Measurements from ENCODE around the gene EPB42.
A peak's percentile ranks its signal among the peaks of the same experiment; 100 is the strongest.
"Not testable (repeated sequence)": the region's sequence is repeated elsewhere in the genome, so short reads cannot be mapped to it uniquely, and the experiment has no call there.

EPB42 gene

DNA sequence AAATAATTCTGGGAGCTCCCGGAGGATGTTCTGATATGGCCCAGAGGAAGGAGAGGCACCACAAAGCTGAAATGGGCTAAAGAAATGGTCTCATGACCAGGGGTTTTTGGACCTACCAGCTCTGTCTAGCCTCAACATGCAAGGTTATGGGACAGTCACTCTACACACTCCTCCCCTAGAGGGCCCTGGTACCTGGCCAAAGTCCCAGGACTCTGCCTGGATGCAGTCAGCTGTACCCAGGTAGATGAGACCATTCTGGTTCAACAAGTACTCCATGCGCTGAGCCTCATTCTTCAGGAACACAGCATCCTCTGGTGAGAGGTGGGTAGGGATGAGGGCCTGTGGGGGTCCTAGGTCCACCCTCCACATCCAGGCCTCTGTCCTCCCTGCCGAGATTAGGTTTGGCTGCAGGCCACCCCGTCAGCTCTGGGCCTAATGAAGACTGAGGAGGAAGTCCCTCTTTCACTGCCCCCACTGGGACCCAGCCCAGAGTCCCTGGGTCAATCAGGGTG, 9.5 kb downstream of the EPB42 start:
- DNase-seq: no peak

DNA sequence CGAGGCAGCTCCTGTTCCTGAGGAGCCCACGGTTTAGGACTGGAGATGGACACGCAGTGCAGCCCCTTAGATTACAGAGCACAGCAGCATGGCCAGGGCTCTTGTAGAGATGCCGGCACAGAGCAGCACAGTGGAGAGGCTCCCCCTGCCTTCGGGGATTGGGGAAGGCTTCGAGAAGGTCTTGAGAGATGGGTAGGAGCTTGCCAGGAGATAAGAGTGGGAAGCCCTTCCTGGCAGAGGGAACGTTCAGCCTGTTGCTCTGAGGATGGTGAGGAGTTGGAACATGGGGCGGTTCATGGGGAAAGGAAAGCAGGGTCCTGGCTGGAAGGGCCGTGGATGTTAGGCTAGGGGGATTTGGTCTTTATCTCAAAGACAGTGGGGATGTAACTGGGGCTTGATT, 10.0 kb downstream of the EPB42 start:
- no peak for DNase-seq

DNA sequence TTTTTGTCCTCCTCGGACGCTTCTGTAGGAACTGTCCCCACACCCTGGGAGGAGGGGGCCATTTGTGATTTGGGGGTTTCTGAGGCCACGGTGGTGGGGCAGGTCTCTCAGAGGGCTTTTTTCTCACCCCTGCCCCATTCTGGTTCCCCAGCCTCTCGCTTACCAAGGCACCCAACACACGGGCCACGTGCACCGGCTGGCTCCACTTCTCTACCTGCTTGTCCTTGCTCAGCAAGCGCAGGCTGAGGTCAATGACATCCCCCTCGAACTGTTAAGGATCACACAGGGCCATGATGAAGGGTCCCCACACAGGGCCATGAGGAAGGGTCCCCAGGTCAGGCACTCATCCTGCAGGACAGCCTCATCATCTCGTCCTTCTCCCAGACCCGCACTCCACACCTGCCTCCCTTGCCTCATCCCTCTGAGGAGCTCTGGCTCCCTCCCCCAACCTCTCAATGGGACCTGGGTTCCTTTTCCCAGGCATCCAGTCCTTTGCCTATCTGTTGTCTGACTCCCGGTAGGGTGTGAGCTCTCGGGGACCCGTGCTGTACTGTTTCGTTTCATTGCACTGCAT, 10.6 kb downstream of the EPB42 start:
- DNase-seq: no peak

DNA sequence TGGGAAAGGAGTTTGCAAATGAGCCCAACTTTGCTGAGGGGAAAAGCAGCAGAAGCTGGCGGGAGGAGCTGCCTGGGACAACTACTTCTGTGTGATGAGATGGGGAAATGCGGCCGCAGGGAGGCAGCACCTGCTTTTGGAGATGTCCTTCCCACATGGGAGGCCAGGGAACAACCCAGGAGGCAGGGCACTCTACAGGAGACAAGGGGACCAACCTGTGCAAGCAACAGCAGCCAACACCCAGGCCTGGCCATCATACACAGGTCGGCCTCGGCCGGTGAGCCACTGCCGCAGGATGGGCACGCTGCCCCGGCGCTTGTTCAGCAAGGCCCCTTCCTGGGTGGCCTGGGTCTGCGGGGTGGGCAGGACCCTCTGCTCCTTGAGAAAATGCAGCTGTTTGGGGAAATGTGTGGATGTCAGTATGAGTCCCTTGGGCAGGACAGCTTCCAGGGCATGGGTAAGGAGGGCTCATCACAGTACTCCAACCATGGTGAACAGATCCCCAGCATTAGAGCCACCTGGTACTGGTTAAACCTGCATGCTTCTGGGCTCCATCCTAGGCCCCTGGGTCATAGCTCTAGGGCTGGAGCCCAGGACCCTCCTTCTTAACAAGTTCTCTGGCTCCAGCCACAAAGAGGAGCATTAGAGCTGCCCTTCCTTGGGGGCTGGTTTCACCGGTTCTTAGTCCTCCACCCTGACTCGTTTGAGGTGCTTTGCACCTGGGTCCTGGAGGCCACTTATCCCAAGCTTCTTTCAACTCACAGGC, 11.6 kb downstream of the EPB42 start:
- DNase-seq: no peak

DNA sequence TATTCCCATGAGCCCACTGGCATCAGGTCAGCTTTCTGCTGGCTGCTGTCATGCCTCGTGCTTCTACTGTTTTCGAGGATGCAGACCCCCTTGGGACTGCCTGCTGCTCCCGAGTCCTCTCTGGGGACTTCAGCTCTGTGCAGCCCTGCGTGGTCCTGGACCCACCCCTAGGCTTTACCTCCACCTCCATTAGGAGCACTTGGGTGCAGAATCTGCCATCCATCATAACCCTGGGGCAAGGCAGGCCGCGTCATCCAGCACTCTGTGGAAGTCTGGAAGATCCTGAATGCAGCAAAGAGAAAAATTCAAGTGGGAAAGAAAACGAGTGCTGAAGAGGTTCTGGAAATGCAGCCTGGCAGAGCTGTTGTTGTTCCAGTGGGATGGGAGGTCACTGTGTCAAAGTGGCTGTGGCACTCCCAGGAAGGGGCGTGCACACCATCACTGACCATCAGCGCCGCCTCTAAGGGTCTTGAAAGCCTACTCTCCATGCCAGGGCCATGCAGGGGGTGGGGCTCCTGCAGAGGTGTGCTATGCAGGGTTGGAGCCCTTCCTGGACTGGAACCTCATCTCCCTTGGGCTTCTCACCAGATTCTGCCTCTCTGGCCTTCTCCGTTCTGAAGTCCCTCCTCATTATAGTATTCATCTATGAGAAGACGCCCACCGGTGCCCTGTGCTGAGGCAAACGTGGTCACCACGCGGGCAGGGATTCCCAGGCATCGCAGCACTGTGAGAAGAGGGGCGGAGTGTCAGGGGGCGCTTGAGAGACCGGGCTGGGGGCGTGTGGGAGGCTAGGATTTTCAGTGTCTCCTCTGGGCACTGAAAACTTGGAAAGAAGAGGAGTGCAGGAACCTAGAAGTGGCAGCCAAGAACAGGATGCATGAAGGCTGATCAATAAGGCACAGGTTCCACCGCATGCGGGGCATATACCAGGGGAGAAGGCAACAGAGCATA, 12.5 kb downstream of the EPB42 start:
- DNase-seq: no peak

DNA sequence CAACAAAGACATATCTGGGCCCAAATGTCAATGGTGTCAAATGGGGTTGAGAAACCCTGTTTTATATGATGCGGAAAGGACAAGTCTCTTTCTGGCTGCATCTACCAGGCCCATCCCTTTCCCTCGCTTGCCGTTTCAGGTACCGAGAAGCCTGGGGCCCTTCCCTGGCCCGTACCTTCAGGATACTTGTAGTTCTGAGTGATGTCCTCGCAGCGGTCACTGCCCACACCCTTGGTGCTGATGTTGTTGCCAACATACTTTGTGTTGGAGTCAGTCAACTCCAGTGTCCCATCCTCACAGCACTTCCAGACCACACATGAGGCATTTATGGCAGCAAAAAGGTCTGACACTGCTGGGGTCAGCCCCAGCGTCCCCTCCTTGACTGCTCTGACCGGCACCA, 13.8 kb downstream of the EPB42 start:
- DNase-seq: no peak

DNA sequence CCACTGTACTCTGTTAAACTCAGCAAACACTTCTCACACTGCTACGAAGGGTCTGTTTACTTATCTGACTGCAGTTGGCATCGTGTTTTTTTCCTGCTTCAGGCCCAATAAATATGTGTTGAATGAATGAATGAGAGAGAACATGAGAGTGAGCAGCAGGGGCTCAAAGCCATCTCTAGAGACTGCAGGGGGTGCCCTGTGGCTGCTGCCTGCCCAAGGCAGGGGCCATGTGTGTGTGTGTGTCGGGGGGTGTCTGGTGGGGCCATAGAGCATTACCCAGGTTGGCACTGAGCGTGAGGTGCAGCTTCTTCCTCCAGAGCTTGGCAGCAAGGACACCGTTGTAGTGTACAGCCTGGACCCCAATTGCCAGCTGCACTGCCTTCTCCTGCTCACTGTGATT, 14.8 kb downstream of the EPB42 start:
- DNase-seq: no peak

DNA sequence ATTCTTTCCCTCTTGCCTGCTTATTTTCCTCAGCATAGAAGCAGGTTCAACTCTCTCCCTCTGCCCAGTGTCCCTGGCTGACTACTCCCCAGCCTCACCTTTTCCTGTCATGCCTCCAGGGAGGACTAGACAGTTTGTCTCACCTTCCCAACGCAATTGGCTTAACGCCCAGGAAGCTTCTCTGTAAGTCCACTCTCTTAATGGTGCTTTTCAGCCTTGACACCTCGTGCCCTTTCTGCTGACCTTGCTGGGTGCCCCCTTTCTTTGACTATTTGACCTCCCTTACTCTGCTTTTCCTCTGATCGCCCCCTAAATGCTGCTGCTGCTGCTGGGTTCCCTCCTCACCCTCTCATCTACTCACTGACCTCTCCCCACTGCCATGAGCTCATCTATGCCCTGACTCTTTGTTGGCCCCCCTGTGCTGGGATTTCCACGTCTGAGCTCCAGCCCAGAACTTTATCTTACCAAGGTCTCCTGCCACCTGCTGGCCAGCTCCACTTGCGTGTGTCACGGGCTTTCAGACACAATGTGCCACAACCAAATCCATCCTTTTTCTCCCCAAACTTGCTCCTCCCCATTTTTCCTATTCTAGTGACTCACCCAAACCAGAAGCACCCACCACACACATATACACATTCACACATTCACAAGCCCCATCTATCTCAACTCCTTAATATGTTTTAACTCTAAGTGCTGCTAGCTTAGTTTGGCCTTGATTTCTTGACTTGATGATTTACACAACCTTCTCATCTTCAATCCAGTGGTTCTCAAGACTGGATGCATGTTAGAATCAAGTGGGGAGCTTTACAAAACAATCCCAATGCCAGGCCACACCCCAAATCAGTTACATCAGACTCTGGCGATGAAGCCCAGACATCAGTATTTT, 16.6 kb downstream of the EPB42 start:
- DNase-seq: peak; percentile 43

DNA sequence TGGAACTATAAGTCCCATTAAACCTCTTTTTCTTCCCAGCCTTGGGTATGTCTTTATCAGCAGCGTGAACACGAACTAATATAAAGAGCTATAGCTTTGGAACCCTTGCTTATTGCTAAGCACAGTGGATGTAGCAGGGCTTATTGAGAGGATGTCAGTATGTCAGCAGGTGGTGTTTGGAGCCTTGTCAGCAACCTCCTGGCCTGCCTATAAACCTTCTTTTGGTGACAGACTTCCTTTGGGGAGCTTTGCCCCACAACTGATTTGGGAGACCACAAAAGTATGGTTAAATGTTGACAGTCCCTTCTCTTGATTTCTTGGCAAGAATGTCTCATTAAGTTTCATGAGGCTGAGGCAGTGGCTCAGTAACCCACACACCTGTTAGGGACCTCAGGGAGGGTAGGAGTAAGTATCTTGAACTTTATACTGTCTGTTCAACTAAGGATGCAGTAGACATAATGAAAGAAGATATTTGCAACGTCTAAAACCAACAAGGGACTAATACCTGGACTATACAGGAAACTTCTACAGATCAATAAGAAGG, 20.8 kb downstream of the EPB42 start:
- no peak for DNase-seq

DNA sequence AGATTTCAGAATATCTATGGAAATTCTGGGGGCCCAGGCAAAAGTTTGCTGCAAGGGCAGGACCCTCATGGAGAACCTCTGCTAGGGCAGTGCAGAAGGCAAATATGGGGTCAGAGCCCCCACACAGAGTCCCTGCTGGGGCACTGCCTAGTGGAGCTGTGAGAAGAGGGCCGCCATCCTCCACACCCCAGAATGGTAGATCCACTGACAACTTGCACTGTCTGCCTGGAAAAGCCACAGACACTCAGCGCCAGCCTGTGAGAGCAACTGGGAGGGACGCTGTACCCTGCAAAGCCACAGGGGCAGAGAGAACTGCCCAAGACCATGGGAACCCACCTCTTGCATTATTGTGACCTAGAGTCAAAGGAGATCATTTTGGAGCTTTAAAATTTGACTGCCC, 21.8 kb downstream of the EPB42 start:
- DNase-seq: no peak

DNA sequence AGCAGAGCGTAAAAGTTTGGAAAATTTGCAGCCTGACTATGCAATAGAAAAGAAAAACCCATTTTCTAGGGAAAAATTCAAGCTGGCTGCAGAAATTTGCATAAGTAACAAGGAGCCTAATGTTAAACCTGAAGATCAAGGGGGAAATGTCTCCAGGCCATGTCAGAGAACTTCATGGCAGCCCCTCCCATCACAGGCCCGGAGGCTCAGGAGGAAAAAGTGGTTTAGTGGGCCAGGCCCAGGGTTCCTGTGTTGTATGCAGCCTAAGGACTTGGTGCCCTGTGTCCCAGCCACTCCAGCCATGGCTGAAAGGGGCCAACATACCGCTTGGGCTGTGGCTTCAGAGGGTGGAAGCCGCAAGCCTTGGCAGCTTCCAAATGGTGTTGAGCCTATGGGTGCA, 22.3 kb downstream of the EPB42 start:
- DNase-seq: not testable (repeated sequence)

DNA sequence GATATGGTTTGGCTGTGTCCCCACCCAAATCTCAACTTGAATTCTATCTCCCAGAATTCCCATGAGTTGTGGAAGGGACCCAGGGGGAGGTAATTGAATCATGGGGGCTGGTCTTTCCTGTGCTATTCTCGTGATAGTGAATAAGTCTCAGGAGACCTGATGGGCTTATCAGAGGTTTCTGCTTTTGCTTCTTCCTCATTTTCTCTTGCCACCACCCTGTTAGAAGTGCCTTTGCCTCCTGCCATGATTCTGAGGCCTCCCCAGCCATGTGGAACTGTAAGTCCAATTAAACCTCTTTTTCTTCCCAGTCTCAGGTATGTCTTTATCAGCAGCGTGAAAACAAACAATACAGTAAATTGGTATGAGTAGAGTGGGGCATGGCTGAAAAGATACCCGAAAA, 23.0 kb downstream of the EPB42 start:
- DNase-seq: not testable (repeated sequence)

DNA sequence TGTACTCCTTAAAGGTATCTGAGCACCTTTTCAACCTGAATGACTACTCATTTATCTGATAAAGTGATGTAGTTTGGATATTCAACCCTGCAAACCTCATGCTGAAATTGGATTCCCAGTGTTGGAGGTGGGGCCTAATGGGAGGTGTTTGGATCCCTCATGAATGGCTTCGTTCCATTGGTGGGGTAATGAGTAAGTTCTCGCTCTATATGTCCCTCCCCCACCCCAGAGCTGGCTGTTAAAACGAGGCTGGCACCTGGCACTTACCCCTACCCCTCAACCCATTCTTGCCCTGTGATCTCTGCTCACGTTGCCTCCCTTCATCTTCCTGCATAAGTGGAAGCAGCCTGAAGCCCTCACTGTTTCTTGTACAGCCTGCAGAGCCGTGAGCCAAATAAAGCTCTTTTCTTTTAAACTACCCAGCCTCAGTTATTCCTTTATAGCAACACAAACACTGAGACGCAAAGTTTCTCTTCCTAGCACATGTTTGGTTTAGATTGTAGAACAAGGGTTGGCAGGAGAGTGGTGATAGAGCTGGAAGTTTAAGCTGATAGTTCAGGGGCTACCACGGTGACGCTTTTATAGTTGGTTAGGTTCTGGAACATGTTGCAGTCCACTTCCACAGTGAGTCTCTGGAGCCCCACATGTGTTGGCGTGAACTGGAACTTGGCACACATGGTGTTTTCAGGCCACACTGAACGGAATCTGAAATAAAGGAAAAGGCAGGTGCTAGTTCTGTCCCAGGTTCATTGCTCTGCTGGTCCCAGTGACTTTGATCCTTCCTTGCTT, 23.9 kb downstream of the EPB42 start:
- no peak for DNase-seq

DNA sequence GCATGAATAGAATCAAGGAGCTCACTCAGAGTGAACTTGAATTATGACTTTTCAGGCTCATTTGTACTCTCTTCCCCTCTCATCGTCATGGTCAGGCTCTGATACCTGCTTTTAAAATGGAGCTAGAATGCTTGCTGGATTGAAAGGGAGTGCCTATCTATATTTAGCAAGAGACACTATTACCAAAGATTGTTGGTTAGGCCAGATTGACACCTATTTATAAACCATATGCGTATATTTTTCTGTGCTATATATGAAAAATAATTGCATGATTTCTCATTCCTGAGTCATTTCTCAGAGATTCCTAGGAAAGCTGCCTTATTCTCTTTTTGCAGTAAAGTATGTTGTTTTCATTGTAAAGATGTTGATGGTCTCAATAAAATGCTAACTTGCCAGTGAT, 26.0 kb downstream of the EPB42 start:
- DNase-seq: no peak

DNA sequence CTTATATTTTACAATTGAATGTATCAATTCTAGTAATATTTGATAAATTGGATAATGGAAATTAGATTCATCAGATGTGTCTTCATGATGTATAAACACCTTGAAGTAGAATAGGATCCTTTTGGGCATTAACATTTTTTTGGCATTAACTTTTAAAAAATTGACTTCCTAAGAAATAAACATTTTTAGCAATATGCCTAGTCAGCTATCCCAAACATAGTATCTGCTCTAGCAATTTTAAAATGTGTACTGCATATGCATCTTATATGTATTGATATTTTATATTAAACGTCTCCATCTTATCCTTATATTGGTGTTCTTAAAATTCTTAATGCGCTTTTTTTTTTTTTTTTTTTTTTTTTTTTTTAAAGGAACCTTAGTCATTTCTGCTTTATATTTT, 27.1 kb downstream of the EPB42 start:
- no peak for DNase-seq

DNA sequence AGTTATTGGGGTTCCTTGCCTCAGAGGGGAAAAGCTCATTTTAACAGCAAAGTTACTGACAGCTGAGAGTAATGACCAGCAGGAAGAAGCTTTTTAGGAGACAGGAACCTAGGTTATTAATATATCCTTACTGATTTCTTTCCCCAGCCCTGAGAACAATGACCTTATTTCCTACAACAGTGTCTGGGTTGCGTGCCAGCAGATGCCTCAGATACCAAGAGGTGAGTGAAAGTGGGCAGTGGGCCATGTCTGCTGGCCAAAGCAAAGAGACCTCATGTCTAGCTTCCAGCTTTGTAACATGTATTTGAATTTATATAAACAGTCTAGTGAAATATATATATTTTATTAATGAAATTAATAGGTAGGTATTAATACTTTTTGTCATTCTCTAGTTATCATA, 30.6 kb downstream of the EPB42 start:
- no peak for DNase-seq

DNA sequence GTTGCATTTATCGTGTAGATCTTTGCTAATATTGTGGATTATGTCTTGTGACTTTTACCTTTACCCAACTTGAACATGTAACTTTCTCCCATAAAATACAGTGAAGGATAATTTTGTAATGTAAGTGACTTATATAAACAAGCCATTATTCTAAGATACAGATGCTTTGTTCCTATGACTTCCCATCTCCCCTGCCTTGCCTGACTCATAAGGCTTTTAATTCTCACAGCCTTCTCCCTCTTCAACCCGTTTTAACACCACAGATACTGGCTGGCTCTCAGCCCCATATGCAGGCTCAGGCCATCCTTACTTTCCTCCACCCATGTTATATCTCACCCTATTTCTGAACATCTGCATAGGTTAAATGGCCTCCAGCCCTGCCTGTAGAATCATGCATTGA, 31.5 kb downstream of the EPB42 start:
- DNase-seq: no peak

DNA sequence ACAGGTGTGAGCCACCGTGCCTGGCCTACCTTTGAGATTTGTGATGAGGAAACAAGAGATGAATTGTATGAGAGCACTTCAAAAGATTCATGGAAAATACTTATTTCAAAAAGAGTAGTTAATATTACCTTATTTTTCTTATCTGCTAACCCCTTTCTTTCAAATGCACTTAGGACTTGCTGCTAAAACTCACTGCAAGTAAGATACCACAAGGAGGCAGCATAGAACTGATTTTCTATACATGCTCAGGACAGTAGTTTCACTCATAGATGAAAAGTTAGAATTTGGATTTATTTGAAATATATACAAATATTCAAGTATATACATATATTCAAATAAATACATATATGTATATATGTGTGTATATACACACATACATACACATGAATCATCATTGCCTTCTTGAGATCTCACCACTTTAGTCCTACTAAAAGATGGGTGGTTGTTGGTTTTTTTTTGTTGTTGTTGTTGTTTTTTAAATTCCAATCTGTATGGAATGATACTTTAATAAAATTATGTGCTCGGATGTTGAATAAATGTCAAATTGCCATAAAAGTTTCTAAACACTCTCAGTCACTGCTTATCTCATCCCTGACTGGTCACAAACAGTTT, 33.2 kb downstream of the EPB42 start:
- peak; percentile 48 for DNase-seq

DNA sequence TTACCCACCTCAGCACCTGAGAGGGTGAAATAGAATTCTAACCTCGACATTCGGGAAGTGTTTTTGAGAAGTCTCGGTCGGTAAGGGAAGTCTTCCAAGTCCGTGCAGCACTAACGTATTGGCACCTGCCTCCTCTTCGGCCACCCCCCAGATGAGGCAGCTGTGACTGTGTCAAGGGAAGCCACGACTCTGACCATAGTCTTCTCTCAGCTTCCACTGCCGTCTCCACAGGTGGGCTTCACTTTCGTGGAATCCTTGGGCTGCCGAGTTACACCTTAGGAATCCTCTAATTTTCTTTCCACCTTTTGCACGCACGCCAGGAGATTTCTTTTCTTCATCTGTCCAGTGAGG, 34.8 kb downstream of the EPB42 start:
- peak; percentile 43 for DNase-seq

DNA sequence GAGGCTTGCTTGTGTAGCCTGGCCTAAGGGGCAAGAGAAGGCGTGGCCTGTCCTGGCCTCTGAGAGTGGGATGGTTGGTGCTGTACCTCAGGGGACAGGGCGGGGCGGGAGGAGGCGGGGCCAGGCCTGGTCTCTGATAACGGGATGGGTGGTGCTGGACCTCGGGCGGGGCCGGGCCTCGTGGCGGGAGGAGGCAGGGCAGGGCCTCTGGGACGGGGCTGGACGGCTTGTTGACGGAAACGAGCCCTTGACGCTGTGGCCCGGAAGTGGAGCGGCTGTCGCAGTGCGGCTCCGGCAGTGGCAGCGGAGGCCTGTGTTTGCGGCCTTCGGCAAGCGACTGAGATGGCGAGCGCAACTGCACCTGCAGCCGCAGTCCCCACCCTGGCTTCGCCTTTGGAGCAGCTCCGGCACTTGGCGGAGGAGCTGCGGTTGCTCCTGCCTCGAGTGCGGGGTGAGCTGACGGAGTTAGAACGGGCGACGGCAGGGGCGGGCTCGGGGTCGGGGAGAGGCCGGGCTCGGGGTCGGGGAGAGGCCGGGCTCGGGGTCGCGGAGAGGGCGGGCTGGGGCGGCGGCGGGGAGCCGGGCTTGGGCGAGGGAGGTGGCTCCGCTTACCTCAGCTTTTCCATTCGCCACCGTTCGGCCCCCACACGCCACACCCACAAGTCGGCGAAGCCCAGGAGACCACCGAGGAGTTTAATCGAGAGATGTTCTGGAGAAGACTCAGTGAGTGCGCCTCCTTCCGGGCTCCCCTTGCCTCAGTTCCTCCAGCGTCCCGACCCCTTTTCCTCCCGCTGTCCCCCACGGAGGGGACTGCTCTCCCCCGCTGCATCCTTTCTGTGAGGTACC, 35.4 kb downstream of the EPB42 start, which contains the start of gene CCNDBP1:
Gene CCNDBP1, plus strand, starts transcription at position 247 of the 846 bp plus-strand sequence. Its CDS starts 96 bp downstream, at position 343.
- DNase-seq: peak; percentile 92
